Pons (tissue), 1 donor: ENCODE measurements around the gene ARSG.
A peak's percentile ranks its signal among the peaks of the same experiment; 100 is the strongest.
"Not testable (repeated sequence)": the region's sequence is repeated elsewhere in the genome, so short reads cannot be mapped to it uniquely, and the experiment has no call there.

Experiments used
- DNase-seq: peaks from one replicate; pipeline ENCODE4 v3.0.0-alpha.2; 2016; ENCODE audit warnings: low spot score

Gene ARSG

GRCh38 chr17:68277807-68278206 lies 13.5 kb upstream of the ARSG start:
- no peak for DNase-seq

- not testable (repeated sequence) for DNase-seq
Observed at GRCh38 chr17:68281965-68282364, 9.3 kb upstream of the ARSG start.

GRCh38 chr17:68288375-68288774 lies 2.9 kb upstream of the ARSG start:
- DNase-seq = no peak

- DNase-seq = no peak
Observed at GRCh38 chr17:68288804-68289203, 2.5 kb upstream of the ARSG start.

- no peak for DNase-seq
Observed at GRCh38 chr17:68289473-68289872, 1.8 kb upstream of the ARSG start.

- DNase-seq = no peak
Observed at GRCh38 chr17:68289936-68290267, 1.4 kb upstream of the ARSG start.

- DNase-seq = no peak
Observed at GRCh38 chr17:68290268-68290954, 884 bp upstream of the ARSG start.

GRCh38 chr17:68291836-68292688 lies 767 bp downstream of the ARSG start:
- DNase-seq = peak; percentile 51

GRCh38 chr17:68292689-68293040 lies 1.4 kb downstream of the ARSG start:
- no peak for DNase-seq

- no peak for DNase-seq
Observed at GRCh38 chr17:68293490-68294195, 2.3 kb downstream of the ARSG start.

GRCh38 chr17:68294196-68294555 lies 2.9 kb downstream of the ARSG start:
- no peak for DNase-seq

- DNase-seq = no peak
Observed at GRCh38 chr17:68294617-68295016, 3.3 kb downstream of the ARSG start.

GRCh38 chr17:68295086-68295485 lies 3.8 kb downstream of the ARSG start:
- DNase-seq = no peak

GRCh38 chr17:68296217-68297191 lies 5.2 kb downstream of the ARSG start:
- no peak for DNase-seq

GRCh38 chr17:68297195-68297594 lies 5.9 kb downstream of the ARSG start:
- DNase-seq = no peak

GRCh38 chr17:68298601-68299000 lies 7.3 kb downstream of the ARSG start:
- no peak for DNase-seq

GRCh38 chr17:68299817-68300216 lies 8.5 kb downstream of the ARSG start:
- no peak for DNase-seq

GRCh38 chr17:68301438-68301959 lies 10.2 kb downstream of the ARSG start:
- DNase-seq = no peak

- no peak for DNase-seq
Observed at GRCh38 chr17:68302066-68302564, 10.8 kb downstream of the ARSG start.

GRCh38 chr17:68302666-68303065 lies 11.4 kb downstream of the ARSG start:
- DNase-seq = no peak

GRCh38 chr17:68304706-68305105 lies 13.4 kb downstream of the ARSG start:
- DNase-seq = no peak
